Measurements from ENCODE around the gene SCLT1. TPM values are rescaled to one million over a fixed set of nuclear protein-coding genes. Genes with fewer than 3 reads are reported as not detected.

SCLT1 gene
- total RNA-seq, 1 experiment from 2014 or later = 11.3 TPM

DNA sequence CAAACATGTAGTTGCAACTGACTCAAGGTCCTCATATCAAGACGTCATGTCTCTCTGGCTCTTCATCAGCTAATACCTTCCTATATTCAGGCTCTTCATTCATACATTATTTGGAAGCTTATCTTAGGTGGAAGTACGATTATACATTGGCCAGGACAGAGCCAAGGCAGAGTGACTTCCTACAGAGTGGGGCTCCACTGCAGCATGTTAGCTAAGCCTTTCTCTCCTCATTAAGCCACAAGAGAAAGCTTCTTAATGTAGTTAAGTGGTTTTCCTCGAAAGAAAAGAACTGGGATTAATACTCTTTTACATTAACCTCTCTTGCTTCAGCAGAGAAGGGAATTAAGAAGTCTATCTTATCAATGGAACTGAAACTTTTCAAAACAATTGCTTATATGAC lies 17.6 kb upstream of the SCLT1 start:
- no peak overlapping the region for H2AFZ ChIP-seq (ENCODE audit: low read length)
- no peak overlapping the region for H3K14ac ChIP-seq (ENCODE audit: insufficient read depth, low read length)
- no peaks in the 10 kb centered on the region for H3K27me3 ChIP-seq (ENCODE audit: insufficient read depth, low read length)
- H2AK5ac ChIP-seq (ENCODE audit: insufficient read length, low read length) = no peak overlapping the region
- no peaks in the 10 kb centered on the region for H3K79me1 ChIP-seq (ENCODE audit: insufficient read depth, low read depth, low read length, poor library complexity, severe bottlenecking)
- no peaks in the 10 kb centered on the region for H3K79me2 ChIP-seq (ENCODE audit: insufficient read depth, low read length)
- no peak overlapping the region for H3K9ac ChIP-seq (ENCODE audit: extremely low read depth, insufficient read length, low read length)
- H3K18ac ChIP-seq (ENCODE audit: insufficient read length, low read depth, low read length) = no peak overlapping the region
- no peaks in the 10 kb centered on the region for H4K20me1 ChIP-seq (ENCODE audit: control insufficient read depth, insufficient read depth, insufficient read length)
- no peak overlapping the region for H2BK5ac ChIP-seq (ENCODE audit: insufficient read length, low read length)
- no peak overlapping the region for H3K4me2 ChIP-seq (ENCODE audit: insufficient read depth, insufficient read length, low read length)
- no peak overlapping the region for H2BK12ac ChIP-seq (ENCODE audit: insufficient read length, low read depth, low read length)
- no peak overlapping the region for H2BK20ac ChIP-seq (ENCODE audit: low read depth, low read length, poor library complexity, severe bottlenecking)
- H3K56ac ChIP-seq (ENCODE audit: insufficient read length, low read depth, low read length) = no peak overlapping the region
- no peaks in the 10 kb centered on the region for H3K23me2 ChIP-seq (ENCODE audit: insufficient read length, low read depth, low read length, poor library complexity, severe bottlenecking)
- no peak overlapping the region for H2BK120ac ChIP-seq (ENCODE audit: low read depth, low read length, poor library complexity, severe bottlenecking)
- no peak for DNase-seq
- H3K9me3 Mint-ChIP-seq = no peaks in the 10 kb centered on the region
- no peak overlapping the region for H3K27ac ChIP-seq (ENCODE audit: insufficient read length, low read depth, low read length)
- WGBS (ENCODE audit: extremely low coverage, insufficient read length, low lambda C conversion rate) = no CpG with 5 or more reads among the region's 3 CpGs
- H3K23ac ChIP-seq (ENCODE audit: insufficient read length, low read depth, low read length) = no peak overlapping the region
- H4K5ac ChIP-seq (ENCODE audit: insufficient read length, low read depth, low read length) = no peak overlapping the region
- no peak overlapping the region for H3K4me3 Mint-ChIP-seq
- H2BK15ac ChIP-seq (ENCODE audit: low read depth, low read length) = no peak overlapping the region
- H4K91ac ChIP-seq (ENCODE audit: insufficient read length, low read depth, low read length) = no peak overlapping the region
- no peak overlapping the region for H4K8ac ChIP-seq (replicated peaks; ENCODE audit: insufficient read length, low read depth, low read length)
- H3K4me1 Mint-ChIP-seq = peaks cover 25 to 26% of the 10 kb centered on the region in 2 experiments
- H3K27me3 Mint-ChIP-seq (ENCODE audit: low read depth) = no peaks in the 10 kb centered on the region
- TF ChIP-seq, protein P1, sequence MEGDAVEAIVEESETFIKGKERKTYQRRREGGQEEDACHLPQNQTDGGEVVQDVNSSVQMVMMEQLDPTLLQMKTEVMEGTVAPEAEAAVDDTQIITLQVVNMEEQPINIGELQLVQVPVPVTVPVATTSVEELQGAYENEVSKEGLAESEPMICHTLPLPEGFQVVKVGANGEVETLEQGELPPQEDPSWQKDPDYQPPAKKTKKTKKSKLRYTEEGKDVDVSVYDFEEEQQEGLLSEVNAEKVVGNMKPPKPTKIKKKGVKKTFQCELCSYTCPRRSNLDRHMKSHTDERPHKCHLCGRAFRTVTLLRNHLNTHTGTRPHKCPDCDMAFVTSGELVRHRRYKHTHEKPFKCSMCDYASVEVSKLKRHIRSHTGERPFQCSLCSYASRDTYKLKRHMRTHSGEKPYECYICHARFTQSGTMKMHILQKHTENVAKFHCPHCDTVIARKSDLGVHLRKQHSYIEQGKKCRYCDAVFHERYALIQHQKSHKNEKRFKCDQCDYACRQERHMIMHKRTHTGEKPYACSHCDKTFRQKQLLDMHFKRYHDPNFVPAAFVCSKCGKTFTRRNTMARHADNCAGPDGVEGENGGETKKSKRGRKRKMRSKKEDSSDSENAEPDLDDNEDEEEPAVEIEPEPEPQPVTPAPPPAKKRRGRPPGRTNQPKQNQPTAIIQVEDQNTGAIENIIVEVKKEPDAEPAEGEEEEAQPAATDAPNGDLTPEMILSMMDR (conservative IDR thresholded peaks at IDR 0.05) = no peak
- no peaks in the 10 kb centered on the region for H3K36me3 Mint-ChIP-seq (ENCODE audit: insufficient read depth in 1 of 3, low read depth in 3 of 3)
- H3K4me1 ChIP-seq (ENCODE audit: insufficient read depth, low read length) = peaks cover 3% of the 10 kb centered on the region; the same call in 1 of the 2 replicates
- no peak overlapping the region for H3T11ph ChIP-seq (ENCODE audit: low read length)
- H3K9me3 ChIP-seq (ENCODE audit: control insufficient read depth, low read depth, low read length) = no peaks in the 10 kb centered on the region
- no peak overlapping the region for H3K4ac ChIP-seq (ENCODE audit: low read depth, low read length)
- peak overlapping the region; percentile 1 to 67 (median 16); a peak in 5 of 7 replicates for H3K27ac Mint-ChIP-seq
